Inflammatory macrophage (primary cell): ENCODE data around the gene PCNX2.

Source experiments
- DNase-seq, 2 donors: peaks; one replicate each; pipeline ENCODE4 v3.0.0-alpha.2; 2020 to 2022

PCNX2 gene

GRCh38 chr1:233256789-233257188 is 38.7 kb downstream of the PCNX2 start:
- no peak for DNase-seq

- no peak for DNase-seq
Measured at GRCh38 chr1:233256191-233256590, 39.3 kb downstream of the PCNX2 start.

- DNase-seq = no peak
Measured at GRCh38 chr1:233255145-233255544, 40.4 kb downstream of the PCNX2 start.

- DNase-seq = no peak
Measured at GRCh38 chr1:233253832-233254331, 41.6 kb downstream of the PCNX2 start.

GRCh38 chr1:233253231-233253831 is 42.2 kb downstream of the PCNX2 start:
- DNase-seq = no peak

- DNase-seq = peak; percentile 78 to 82
Measured at GRCh38 chr1:233252441-233252840, 43.1 kb downstream of the PCNX2 start.

GRCh38 chr1:233251201-233251720 is 44.3 kb downstream of the PCNX2 start:
- no peak for DNase-seq

- DNase-seq = no peak
Measured at GRCh38 chr1:233248014-233248413, 47.5 kb downstream of the PCNX2 start.

GRCh38 chr1:233246965-233247364 is 48.6 kb downstream of the PCNX2 start:
- no peak for DNase-seq

- DNase-seq = no peak
Measured at GRCh38 chr1:233245191-233245765, 50.2 kb downstream of the PCNX2 start.

- no peak for DNase-seq
Measured at GRCh38 chr1:233244183-233244582, 51.3 kb downstream of the PCNX2 start.

GRCh38 chr1:233242827-233243483 is 52.6 kb downstream of the PCNX2 start:
- DNase-seq = peak; percentile 66 to 76

- DNase-seq = no peak
Measured at GRCh38 chr1:233241759-233242158, 53.8 kb downstream of the PCNX2 start.

GRCh38 chr1:233240829-233241682 is 54.5 kb downstream of the PCNX2 start:
- DNase-seq = peak; percentile 68 to 77

GRCh38 chr1:233240371-233240770 is 55.2 kb downstream of the PCNX2 start:
- no peak for DNase-seq

- DNase-seq = no peak
Measured at GRCh38 chr1:233238884-233239431, 56.6 kb downstream of the PCNX2 start.

- DNase-seq = no peak
Measured at GRCh38 chr1:233237647-233238046, 57.9 kb downstream of the PCNX2 start.

- DNase-seq = no peak
Measured at GRCh38 chr1:233233508-233234040, 62.0 kb downstream of the PCNX2 start.

GRCh38 chr1:233230011-233230410 is 65.5 kb downstream of the PCNX2 start:
- DNase-seq = no peak

GRCh38 chr1:233229288-233229687 is 66.2 kb downstream of the PCNX2 start:
- no peak for DNase-seq

GRCh38 chr1:233227930-233228465 is 67.5 kb downstream of the PCNX2 start:
- no peak for DNase-seq

GRCh38 chr1:233224311-233224710 is 71.2 kb downstream of the PCNX2 start:
- peak; percentile 32 to 36 for DNase-seq
